Measurements from ENCODE around the gene PASD1. TPM values are rescaled to one million over a fixed set of nuclear protein-coding genes. Genes with fewer than 3 reads are reported as not detected.

The PASD1 gene
- total RNA-seq (ENCODE audit: unreplicated experiment), result not detected
- long read RNA-seq, result 0 reads

DNA sequence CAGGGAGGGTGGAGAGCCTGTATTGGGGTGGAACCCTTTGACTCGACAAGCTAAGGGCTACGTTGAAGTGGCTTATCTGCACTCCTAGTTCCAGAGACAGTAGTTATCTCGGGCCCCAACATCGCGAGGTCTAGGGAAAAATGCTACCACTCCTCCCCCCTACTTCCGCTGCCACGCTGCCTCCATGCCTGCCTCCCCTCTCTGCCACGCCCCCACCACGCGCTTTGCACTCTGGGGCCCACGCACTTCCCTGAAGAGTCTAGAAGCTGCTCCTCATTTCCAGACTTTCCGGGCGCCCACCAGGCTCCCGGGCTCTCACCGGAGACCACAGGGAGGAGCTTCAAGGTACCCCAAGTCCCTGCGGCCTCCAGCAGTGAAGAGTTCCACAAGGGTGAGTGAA is at the start of gene PASD1:
Gene PASD1 (plus strand): TSS at position 227 of the 400 bp plus-strand sequence. CDS start 37,879 bp downstream, outside the sequence.
- H3K27ac Mint-ChIP-seq (ENCODE audit: unreplicated experiment), result no peak within 1 kb of the TSS
- no peaks in the 10 kb centered on the region for H3K9me3 Mint-ChIP-seq (ENCODE audit: unreplicated experiment)
- peaks cover 1% of the 10 kb centered on the region for H3K27me3 Mint-ChIP-seq (ENCODE audit: unreplicated experiment)

GRCh38 chrX:151515237-151515636 is 48.2 kb upstream of the PASD1 start:
- Mint-ChIP-seq H3K4me1 (ENCODE audit: low read depth, unreplicated experiment) (peaks cover 3% of the 10 kb centered on the region), H3K9me3 (ENCODE audit: unreplicated experiment) (no peaks in the 10 kb centered on the region), H3K27me3 (ENCODE audit: unreplicated experiment) (no peaks in the 10 kb centered on the region), H3K4me3 (ENCODE audit: unreplicated experiment) (no peak overlapping the region), H3K27ac (ENCODE audit: unreplicated experiment) (no peak overlapping the region), H3K36me3 (ENCODE audit: unreplicated experiment) (peaks cover 4% of the 10 kb centered on the region)
- no peak for DNase-seq
- TF ChIP-seq, protein P1, sequence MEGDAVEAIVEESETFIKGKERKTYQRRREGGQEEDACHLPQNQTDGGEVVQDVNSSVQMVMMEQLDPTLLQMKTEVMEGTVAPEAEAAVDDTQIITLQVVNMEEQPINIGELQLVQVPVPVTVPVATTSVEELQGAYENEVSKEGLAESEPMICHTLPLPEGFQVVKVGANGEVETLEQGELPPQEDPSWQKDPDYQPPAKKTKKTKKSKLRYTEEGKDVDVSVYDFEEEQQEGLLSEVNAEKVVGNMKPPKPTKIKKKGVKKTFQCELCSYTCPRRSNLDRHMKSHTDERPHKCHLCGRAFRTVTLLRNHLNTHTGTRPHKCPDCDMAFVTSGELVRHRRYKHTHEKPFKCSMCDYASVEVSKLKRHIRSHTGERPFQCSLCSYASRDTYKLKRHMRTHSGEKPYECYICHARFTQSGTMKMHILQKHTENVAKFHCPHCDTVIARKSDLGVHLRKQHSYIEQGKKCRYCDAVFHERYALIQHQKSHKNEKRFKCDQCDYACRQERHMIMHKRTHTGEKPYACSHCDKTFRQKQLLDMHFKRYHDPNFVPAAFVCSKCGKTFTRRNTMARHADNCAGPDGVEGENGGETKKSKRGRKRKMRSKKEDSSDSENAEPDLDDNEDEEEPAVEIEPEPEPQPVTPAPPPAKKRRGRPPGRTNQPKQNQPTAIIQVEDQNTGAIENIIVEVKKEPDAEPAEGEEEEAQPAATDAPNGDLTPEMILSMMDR (IDR thresholded peaks at IDR 0.05; ENCODE audit: partially characterized antibody, unreplicated experiment), result no peak

More for the DNA sequence above, at the start of gene PASD1:
- no peaks in the 10 kb centered on the region for H3K4me1 Mint-ChIP-seq (ENCODE audit: low read depth, unreplicated experiment)
- H3K36me3 Mint-ChIP-seq (ENCODE audit: unreplicated experiment), result no peaks in the 10 kb centered on the region
- H3K4me3 Mint-ChIP-seq (ENCODE audit: unreplicated experiment), result no peak within 1 kb of the TSS
- TF ChIP-seq, protein P1 (IDR thresholded peaks at IDR 0.05; ENCODE audit: partially characterized antibody, unreplicated experiment), result no peak
- no peak for DNase-seq

GRCh38 chrX:151516538-151517187 is 46.8 kb upstream of the PASD1 start:
- H3K36me3 Mint-ChIP-seq (ENCODE audit: unreplicated experiment), result peaks cover 4% of the 10 kb centered on the region
- H3K27ac Mint-ChIP-seq (ENCODE audit: unreplicated experiment), result no peak overlapping the region
- H3K4me1 Mint-ChIP-seq (ENCODE audit: low read depth, unreplicated experiment), result no peaks in the 10 kb centered on the region
- H3K27me3 Mint-ChIP-seq (ENCODE audit: unreplicated experiment), result no peaks in the 10 kb centered on the region
- no peaks in the 10 kb centered on the region for H3K9me3 Mint-ChIP-seq (ENCODE audit: unreplicated experiment)
- TF ChIP-seq, protein P1 (IDR thresholded peaks at IDR 0.05; ENCODE audit: partially characterized antibody, unreplicated experiment), result no peak
- no peak for DNase-seq
- H3K4me3 Mint-ChIP-seq (ENCODE audit: unreplicated experiment), result no peak overlapping the region

GRCh38 chrX:151517421-151517820 is 46.1 kb upstream of the PASD1 start:
- DNase-seq, result no peak
- Mint-ChIP-seq H3K4me1 (ENCODE audit: low read depth, unreplicated experiment) (no peaks in the 10 kb centered on the region), H3K36me3 (ENCODE audit: unreplicated experiment) (peaks cover 4% of the 10 kb centered on the region), H3K27me3 (ENCODE audit: unreplicated experiment) (no peaks in the 10 kb centered on the region), H3K4me3 (ENCODE audit: unreplicated experiment) (no peak overlapping the region), H3K27ac (ENCODE audit: unreplicated experiment) (no peak overlapping the region), H3K9me3 (ENCODE audit: unreplicated experiment) (no peaks in the 10 kb centered on the region)
- TF ChIP-seq, protein P1 (IDR thresholded peaks at IDR 0.05; ENCODE audit: partially characterized antibody, unreplicated experiment), result no peak

DNA sequence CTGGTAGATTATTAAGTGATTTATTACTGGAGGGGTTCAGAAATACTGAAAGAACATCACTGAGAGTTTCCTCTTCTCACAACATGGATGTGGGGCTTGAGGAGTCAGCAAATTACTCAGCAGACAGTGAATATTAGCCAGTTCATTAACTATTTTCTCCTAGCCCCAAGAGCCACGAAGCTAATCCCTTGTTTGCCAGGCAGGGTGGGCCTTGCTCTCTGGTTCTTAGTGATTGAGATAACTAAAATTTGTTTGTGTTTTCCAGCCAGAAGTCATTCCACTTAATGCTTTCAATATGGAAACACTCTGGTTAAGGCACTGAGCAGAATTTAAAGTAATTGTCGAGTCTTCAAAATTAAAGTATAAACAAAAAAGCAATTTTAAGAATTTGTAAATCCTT is 40.1 kb upstream of the PASD1 start:
- Mint-ChIP-seq H3K4me3 (ENCODE audit: unreplicated experiment) (no peak overlapping the region), H3K4me1 (ENCODE audit: low read depth, unreplicated experiment) (peaks cover 2% of the 10 kb centered on the region), H3K27me3 (ENCODE audit: unreplicated experiment) (peaks cover 2% of the 10 kb centered on the region), H3K36me3 (ENCODE audit: unreplicated experiment) (no peaks in the 10 kb centered on the region), H3K9me3 (ENCODE audit: unreplicated experiment) (no peaks in the 10 kb centered on the region), H3K27ac (ENCODE audit: unreplicated experiment) (no peak overlapping the region)
- TF ChIP-seq, protein P1 (IDR thresholded peaks at IDR 0.05; ENCODE audit: partially characterized antibody, unreplicated experiment), result no peak
- DNase-seq, result no peak

All from glutamatergic neuron (in vitro differentiated cells).